OCI-LY7 (cell line): Measurements from ENCODE around the gene MRPL9.

Experiments used
- EZH2phosphoT487 ChIP-seq: fragments of 200-600 bp; sonication (generic); IDR thresholded peaks from 2 replicates; pipeline ENCODE4 v1.6.1; 2018; ENCODE audit warnings: low read depth, borderline replicate concordance, mild to moderate bottlenecking, mixed run types, antibody characterized with exemption, low read length, moderate library complexity, mixed read lengths
- TF ChIP-seq, protein P1 (sequence below): fragments of 200-600 bp; sonication (generic); conservative IDR thresholded peaks from 2 replicates; pipeline ENCODE4 v1.5.1; 2014; ENCODE audit warnings: mild to moderate bottlenecking, antibody characterized with exemption, low read length, moderate library complexity, mixed read lengths

GRCh38 chr1:151803164-151803563 lies 39.9 kb upstream of the MRPL9 start:
- TF ChIP-seq, protein P1, sequence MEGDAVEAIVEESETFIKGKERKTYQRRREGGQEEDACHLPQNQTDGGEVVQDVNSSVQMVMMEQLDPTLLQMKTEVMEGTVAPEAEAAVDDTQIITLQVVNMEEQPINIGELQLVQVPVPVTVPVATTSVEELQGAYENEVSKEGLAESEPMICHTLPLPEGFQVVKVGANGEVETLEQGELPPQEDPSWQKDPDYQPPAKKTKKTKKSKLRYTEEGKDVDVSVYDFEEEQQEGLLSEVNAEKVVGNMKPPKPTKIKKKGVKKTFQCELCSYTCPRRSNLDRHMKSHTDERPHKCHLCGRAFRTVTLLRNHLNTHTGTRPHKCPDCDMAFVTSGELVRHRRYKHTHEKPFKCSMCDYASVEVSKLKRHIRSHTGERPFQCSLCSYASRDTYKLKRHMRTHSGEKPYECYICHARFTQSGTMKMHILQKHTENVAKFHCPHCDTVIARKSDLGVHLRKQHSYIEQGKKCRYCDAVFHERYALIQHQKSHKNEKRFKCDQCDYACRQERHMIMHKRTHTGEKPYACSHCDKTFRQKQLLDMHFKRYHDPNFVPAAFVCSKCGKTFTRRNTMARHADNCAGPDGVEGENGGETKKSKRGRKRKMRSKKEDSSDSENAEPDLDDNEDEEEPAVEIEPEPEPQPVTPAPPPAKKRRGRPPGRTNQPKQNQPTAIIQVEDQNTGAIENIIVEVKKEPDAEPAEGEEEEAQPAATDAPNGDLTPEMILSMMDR = no peak
- no peak for TF ChIP-seq EZH2phosphoT487
